AG09309 (cell line): Measurements from ENCODE around the gene PLD1.
"Not testable (repeated sequence)": the region's sequence is repeated elsewhere in the genome, so short reads cannot be mapped to it uniquely, and the experiment has no call there.

Source experiments
- DNase-seq: peaks from one replicate; pipeline ENCODE4 v3.0.0-alpha.2; 2010; ENCODE audit warnings: low read depth
- H3K4me3 ChIP-seq: 2 replicates; pipeline ENCODE4 v1.5.1; 2011; ENCODE audit warnings: mild to moderate bottlenecking, low read depth, low read length, moderate library complexity; ENCODE audit not compliant: control insufficient read depth
- CTCF ChIP-seq: IDR thresholded peaks from 2 replicates; pipeline ENCODE4 v1.5.1; 2011; ENCODE audit warnings: mild to moderate bottlenecking, low read depth, low read length, inconsistent platforms; ENCODE audit not compliant: insufficient read depth, control insufficient read depth; ENCODE audit errors: missing control alignments

PLD1 gene

GRCh38 chr3:171817074-171817800, 7.0 kb upstream of the PLD1 start:
- TF ChIP-seq CTCF = no peak
- H3K4me3 ChIP-seq = no peak overlapping the region
- DNase-seq = no peak

- no peak for DNase-seq
- no peak for TF ChIP-seq CTCF
- H3K4me3 ChIP-seq = no peak overlapping the region
Observed at GRCh38 chr3:171815973-171816595, 5.8 kb upstream of the PLD1 start.

GRCh38 chr3:171814662-171815061, 4.4 kb upstream of the PLD1 start:
- H3K4me3 ChIP-seq, DNase-seq: not testable (repeated sequence)

GRCh38 chr3:171813897-171814460, 3.7 kb upstream of the PLD1 start:
- no peak for DNase-seq
- H3K4me3 ChIP-seq = no peak overlapping the region
- no peak for TF ChIP-seq CTCF

GRCh38 chr3:171813278-171813896, 3.1 kb upstream of the PLD1 start:
- TF ChIP-seq CTCF = no peak
- DNase-seq = no peak
- no peak overlapping the region for H3K4me3 ChIP-seq

GRCh38 chr3:171812811-171813210, 2.5 kb upstream of the PLD1 start:
- no peak for TF ChIP-seq CTCF
- DNase-seq = no peak
- H3K4me3 ChIP-seq = no peak overlapping the region

GRCh38 chr3:171811913-171812335, 1.6 kb upstream of the PLD1 start:
- peak; percentile 55 for DNase-seq
- no peak for TF ChIP-seq CTCF
- no peak overlapping the region for H3K4me3 ChIP-seq
